Measurements from ENCODE around the gene MKX.

GRCh38 chr10:27743877-27744801 is 1.5 kb downstream of the MKX start:
- TF ChIP-seq CTCF (conservative IDR thresholded peaks at IDR 0.05; ENCODE audit: low read length) (no peak), EZH2phosphoT487 (IDR thresholded peaks at IDR 0.05; ENCODE audit: borderline replicate concordance, low read depth, low read length) (no peak)
